PC-3 (cell line): Measurements from ENCODE around the gene C2CD3. TPM values are rescaled to one million over a fixed set of nuclear protein-coding genes. Genes with fewer than 3 reads are reported as not detected.
A peak's percentile ranks its signal among the peaks of the same experiment; 100 is the strongest.

Experiments
- ATAC-seq: fragments of 200-7000 bp; cut with Tn5 transposase; 2 replicates; pipeline ENCODE4 v1.9.1; 2020; ENCODE audit warnings: mild to moderate bottlenecking, moderate library complexity
- BruUV-seq: library from RNA; stranded (reverse); fragments of 400-500 nt; replicated peaks from 2 replicates; lab custom pipeline; 2021; lab: Mats Ljungman, UMichigan
- CTCF ChIA-PET: fragments of 300-600 bp; sonication (Branson Sonifier 250); formaldehyde crosslinking; loops from one replicate; lab custom pipeline; 2022; ENCODE audit warnings: antibody characterized with exemption; lab: Charles Lee
- POLR2A ChIA-PET: fragments of 300-600 bp; sonication (Branson Sonifier 250); formaldehyde crosslinking; loops from one replicate; lab custom pipeline; 2022; ENCODE audit warnings: antibody characterized with exemption; ENCODE audit not compliant: unreplicated experiment; lab: Charles Lee
- DNase-seq: peaks from one replicate; pipeline ENCODE4 v3.0.0-alpha.2; 2015
- H2AFZ ChIP-seq: fragments of 300-600 bp; sonication (generic); 2 replicates; pipeline ENCODE4 v1.6.0; 2016; ENCODE audit warnings: antibody characterized with exemption, low read length
- H3F3A ChIP-seq: fragments of 300-600 bp; sonication (generic); one replicate; pipeline ENCODE4 v1.6.0; 2017; ENCODE audit warnings: antibody characterized with exemption, low read length, control low read depth, mild to moderate bottlenecking; ENCODE audit not compliant: unreplicated experiment
- H3K27ac ChIP-seq: fragments of 300-600 bp; sonication (generic); 2 replicates; pipeline ENCODE4 v1.5.1; 2016; ENCODE audit warnings: mild to moderate bottlenecking, low read length
- H3K27me3 ChIP-seq: fragments of 300-600 bp; sonication (generic); 2 replicates; pipeline ENCODE4 v1.6.1; 2016; ENCODE audit warnings: low read length, mixed read lengths
- H3K36me3 ChIP-seq: fragments of 300-600 bp; sonication (generic); 2 replicates; pipeline ENCODE4 v1.6.1; 2016; ENCODE audit warnings: low read depth, mixed run types, low read length, mixed read lengths
- H3K4me1 ChIP-seq: fragments of 300-600 bp; sonication (generic); 2 replicates; pipeline ENCODE4 v1.5.1; 2016; ENCODE audit warnings: low read length; ENCODE audit not compliant: insufficient read depth
- H3K4me2 ChIP-seq: fragments of 300-600 bp; sonication (generic); 2 replicates; pipeline ENCODE4 v1.6.0; 2016; ENCODE audit warnings: low read length
- H3K4me3 ChIP-seq: fragments of 300-600 bp; sonication (generic); 2 replicates; pipeline ENCODE4 v1.5.1; 2016; ENCODE audit warnings: mild to moderate bottlenecking, low read length, mixed read lengths
- H3K79me2 ChIP-seq: fragments of 300-600 bp; sonication (generic); 2 replicates; pipeline ENCODE4 v1.6.1; 2017; ENCODE audit warnings: low read length, mixed read lengths
- H3K9ac ChIP-seq: fragments of 300-600 bp; sonication (generic); 2 replicates; pipeline ENCODE4 v1.6.0; 2016; ENCODE audit warnings: mild to moderate bottlenecking, low read length
- H3K9me2 ChIP-seq: fragments of 300-600 bp; sonication (generic); replicated peaks from 2 replicates; pipeline ENCODE4 v1.6.1; 2016; ENCODE audit warnings: mixed run types, low read length, mixed read lengths
- H3K9me3 ChIP-seq: fragments of 300-600 bp; sonication (generic); 2 replicates; pipeline ENCODE4 v1.6.1; 2016; ENCODE audit warnings: low read length, mixed read lengths
- H4K20me1 ChIP-seq: fragments of 300-600 bp; sonication (generic); 2 replicates; pipeline ENCODE4 v1.6.1; 2016; ENCODE audit warnings: low read length, mixed read lengths
- CTCF ChIP-seq: fragments of 300-600 bp; sonication (generic); conservative IDR thresholded peaks from 2 replicates; pipeline ENCODE4 v1.5.1; 2017; ENCODE audit warnings: antibody characterized with exemption, low read depth, mild to moderate bottlenecking, low read length
- EZH2 ChIP-seq: fragments of 300-600 bp; sonication (generic); IDR thresholded peaks from one replicate; pipeline ENCODE4 v1.6.1; 2017; ENCODE audit warnings: antibody characterized with exemption, mild to moderate bottlenecking, low read length; ENCODE audit not compliant: unreplicated experiment
- EZH2phosphoT487 ChIP-seq: fragments of 300-600 bp; sonication (generic); IDR thresholded peaks from 2 replicates; pipeline ENCODE4 v1.6.1; 2018; ENCODE audit warnings: mild to moderate bottlenecking, antibody characterized with exemption, low read length, borderline replicate concordance
- intact Hi-C: fragments of 100-400 bp; cut with micrococcal nuclease; formaldehyde crosslinking; loops from 2 replicates; pipeline ENCODE4 v1.9.0; 2023
- total RNA-seq: library from RNA; depleted of rRNA; stranded (reverse); fragments of >200 nt; gene quantifications from 2 replicates; pipeline ENCODE4 v1.2.3, GENCODE V29; 2014

Gene C2CD3
- total RNA-seq, 1 experiment from 2014 or later = 27.3 TPM

GRCh38 chr11:74097686-74098237 is 73.0 kb downstream of the C2CD3 start:
- Histone ChIP-seq H3K9ac (no peak overlapping the region), H4K20me1 (no peaks in the 10 kb centered on the region), H3K4me2 (no peak overlapping the region), H3K9me3 (no peaks in the 10 kb centered on the region), H3K27me3 (no peaks in the 10 kb centered on the region), H3K36me3 (peaks cover 22% of the 10 kb centered on the region), H3F3A (no peaks in the 10 kb centered on the region), H3K4me3 (no peak overlapping the region), H3K27ac (no peak overlapping the region), H3K79me2 (no peaks in the 10 kb centered on the region), H3K4me1 (no peaks in the 10 kb centered on the region), H2AFZ (no peak overlapping the region), H3K9me2 (no peaks in the 10 kb centered on the region)
- CTCF ChIA-PET = no interaction called here
- TF ChIP-seq EZH2phosphoT487 (no peak), EZH2 (no peak), CTCF (no peak)
- no TSS peak for BruUV-seq
- no peak for ATAC-seq
- no peak for DNase-seq
- POLR2A ChIA-PET = no interaction called here
- intact Hi-C loops = no loop called here

- Histone ChIP-seq H3K27me3 (no peaks in the 10 kb centered on the region), H3K79me2 (no peaks in the 10 kb centered on the region), H3K4me3 (no peak overlapping the region), H2AFZ (no peak overlapping the region), H4K20me1 (no peaks in the 10 kb centered on the region), H3K9me2 (no peaks in the 10 kb centered on the region), H3F3A (no peaks in the 10 kb centered on the region), H3K27ac (no peak overlapping the region), H3K4me2 (no peak overlapping the region), H3K4me1 (no peaks in the 10 kb centered on the region), H3K36me3 (peaks cover 30% of the 10 kb centered on the region), H3K9ac (no peak overlapping the region), H3K9me3 (no peaks in the 10 kb centered on the region)
- no TSS peak for BruUV-seq
- TF ChIP-seq EZH2phosphoT487 = no peak
- peak; percentile 49; the same call in 1 of the 2 replicates for TF ChIP-seq CTCF
- TF ChIP-seq EZH2 = no peak
- intact Hi-C loops = no loop called here
- ChIA-PET POLR2A (no interaction called here), CTCF (no interaction called here)
- peak; percentile 37 for DNase-seq
- ATAC-seq = no peak
Observed at GRCh38 chr11:74094393-74094792, 76.4 kb downstream of the C2CD3 start.

- intact Hi-C loops = no loop called here
- no TSS peak for BruUV-seq
- Histone ChIP-seq H3F3A (no peaks in the 10 kb centered on the region), H3K79me2 (no peaks in the 10 kb centered on the region), H3K27ac (no peak overlapping the region), H3K36me3 (peaks cover 30% of the 10 kb centered on the region), H3K4me3 (no peak overlapping the region), H3K9ac (no peak overlapping the region), H3K4me2 (no peak overlapping the region), H4K20me1 (no peaks in the 10 kb centered on the region), H3K27me3 (no peaks in the 10 kb centered on the region), H2AFZ (no peak overlapping the region), H3K9me3 (no peaks in the 10 kb centered on the region), H3K4me1 (no peaks in the 10 kb centered on the region), H3K9me2 (no peaks in the 10 kb centered on the region)
- DNase-seq = no peak
- TF ChIP-seq CTCF (no peak), EZH2phosphoT487 (no peak), EZH2 (no peak)
- POLR2A ChIA-PET = no interaction called here
- CTCF ChIA-PET = no interaction called here
- no peak for ATAC-seq
Observed at GRCh38 chr11:74092425-74092824, 78.4 kb downstream of the C2CD3 start.
